ENCODE measurements around the gene HLCS. TPM values are rescaled to one million over a fixed set of nuclear protein-coding genes. Genes with fewer than 3 reads are reported as not detected.

The HLCS gene
- total RNA-seq, 6 donors from 2014 or later = 15.3 to 34.6 (median 24.1) TPM

DNA sequence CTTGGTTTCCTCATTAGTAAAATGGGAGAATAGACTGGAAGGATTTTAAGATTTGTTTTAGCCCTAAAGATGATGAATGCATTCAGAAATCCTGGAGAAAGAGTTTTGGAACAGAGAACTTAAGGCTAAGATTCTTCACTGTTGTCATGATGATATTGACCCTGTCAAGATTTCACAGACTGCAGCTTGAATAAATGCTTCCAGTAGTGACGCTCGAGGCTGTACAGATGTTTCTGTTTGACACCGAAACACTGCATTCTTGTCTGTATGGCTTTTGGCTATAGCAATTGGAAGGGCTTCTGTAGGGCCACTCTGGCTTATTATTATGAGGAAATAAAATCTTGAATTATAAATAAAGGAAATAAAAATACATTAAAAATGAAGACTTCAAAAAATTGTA lies 241.8 kb downstream of the HLCS start:
- H3K27ac ChIP-seq = no peak overlapping the region
- DNase-seq = no peak
- TF ChIP-seq EP300 (IDR thresholded peaks at IDR 0.05) (no peak), POLR2A (IDR thresholded peaks at IDR 0.05) (no peak), POLR2AphosphoS5 (IDR thresholded peaks at IDR 0.05) (no peak)
- TF ChIP-seq, protein P1, sequence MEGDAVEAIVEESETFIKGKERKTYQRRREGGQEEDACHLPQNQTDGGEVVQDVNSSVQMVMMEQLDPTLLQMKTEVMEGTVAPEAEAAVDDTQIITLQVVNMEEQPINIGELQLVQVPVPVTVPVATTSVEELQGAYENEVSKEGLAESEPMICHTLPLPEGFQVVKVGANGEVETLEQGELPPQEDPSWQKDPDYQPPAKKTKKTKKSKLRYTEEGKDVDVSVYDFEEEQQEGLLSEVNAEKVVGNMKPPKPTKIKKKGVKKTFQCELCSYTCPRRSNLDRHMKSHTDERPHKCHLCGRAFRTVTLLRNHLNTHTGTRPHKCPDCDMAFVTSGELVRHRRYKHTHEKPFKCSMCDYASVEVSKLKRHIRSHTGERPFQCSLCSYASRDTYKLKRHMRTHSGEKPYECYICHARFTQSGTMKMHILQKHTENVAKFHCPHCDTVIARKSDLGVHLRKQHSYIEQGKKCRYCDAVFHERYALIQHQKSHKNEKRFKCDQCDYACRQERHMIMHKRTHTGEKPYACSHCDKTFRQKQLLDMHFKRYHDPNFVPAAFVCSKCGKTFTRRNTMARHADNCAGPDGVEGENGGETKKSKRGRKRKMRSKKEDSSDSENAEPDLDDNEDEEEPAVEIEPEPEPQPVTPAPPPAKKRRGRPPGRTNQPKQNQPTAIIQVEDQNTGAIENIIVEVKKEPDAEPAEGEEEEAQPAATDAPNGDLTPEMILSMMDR (IDR thresholded peaks at IDR 0.05) = no peak
- no peak overlapping the region for H3K4me3 ChIP-seq
- no peak for ATAC-seq (ENCODE audit: low FRiP score in 2 of 2)
- H3K4me1 ChIP-seq = no peaks in the 10 kb centered on the region
- H3K36me3 ChIP-seq = no peaks in the 10 kb centered on the region
- no peaks in the 10 kb centered on the region for H3K27me3 ChIP-seq
- no peaks in the 10 kb centered on the region for H3K9me3 ChIP-seq
- WGBS, 2 donors = 76 to 87% methylated on average over 3 of the region's 3 CpGs

DNA sequence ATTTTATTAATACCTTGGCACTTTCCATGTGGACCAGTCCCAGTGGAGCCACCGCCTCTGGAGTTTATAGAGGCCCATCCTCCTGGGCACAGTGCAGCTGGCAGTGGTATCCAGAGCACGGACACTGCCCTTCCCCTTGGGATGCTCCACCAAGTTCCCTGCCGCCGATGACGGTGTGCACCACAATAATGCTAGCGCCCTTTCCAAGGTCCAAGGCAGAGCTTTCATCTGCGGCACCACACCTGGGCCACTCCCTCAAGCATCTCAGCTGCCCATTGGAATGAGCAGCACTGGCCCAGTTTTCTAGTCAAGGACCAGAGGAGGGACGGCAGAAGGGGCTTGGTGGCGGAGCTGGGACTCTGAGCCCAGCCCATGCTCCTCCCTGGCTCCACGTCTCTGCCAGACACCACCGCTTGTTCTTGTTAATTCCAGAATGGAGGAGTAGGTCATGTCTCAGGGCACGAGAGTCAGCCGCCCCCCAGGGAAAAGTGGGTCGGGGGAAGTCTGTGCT lies 243.0 kb downstream of the HLCS start:
- 93 to 94% methylated on average over 7 to 10 of the region's 14 CpGs for WGBS, 2 donors
- no peaks in the 10 kb centered on the region for H3K4me1 ChIP-seq
- no peak overlapping the region for H3K27ac ChIP-seq
- no peaks in the 10 kb centered on the region for H3K36me3 ChIP-seq
- DNase-seq = no peak
- no peak for TF ChIP-seq POLR2A (IDR thresholded peaks at IDR 0.05)
- TF ChIP-seq POLR2AphosphoS5 (IDR thresholded peaks at IDR 0.05) = no peak
- TF ChIP-seq EP300 (IDR thresholded peaks at IDR 0.05) = no peak
- TF ChIP-seq, protein P1 (IDR thresholded peaks at IDR 0.05) = no peak
- H3K9me3 ChIP-seq = no peaks in the 10 kb centered on the region
- no peak overlapping the region for H3K4me3 ChIP-seq
- no peaks in the 10 kb centered on the region for H3K27me3 ChIP-seq
- ATAC-seq (ENCODE audit: low FRiP score in 2 of 2) = no peak

DNA sequence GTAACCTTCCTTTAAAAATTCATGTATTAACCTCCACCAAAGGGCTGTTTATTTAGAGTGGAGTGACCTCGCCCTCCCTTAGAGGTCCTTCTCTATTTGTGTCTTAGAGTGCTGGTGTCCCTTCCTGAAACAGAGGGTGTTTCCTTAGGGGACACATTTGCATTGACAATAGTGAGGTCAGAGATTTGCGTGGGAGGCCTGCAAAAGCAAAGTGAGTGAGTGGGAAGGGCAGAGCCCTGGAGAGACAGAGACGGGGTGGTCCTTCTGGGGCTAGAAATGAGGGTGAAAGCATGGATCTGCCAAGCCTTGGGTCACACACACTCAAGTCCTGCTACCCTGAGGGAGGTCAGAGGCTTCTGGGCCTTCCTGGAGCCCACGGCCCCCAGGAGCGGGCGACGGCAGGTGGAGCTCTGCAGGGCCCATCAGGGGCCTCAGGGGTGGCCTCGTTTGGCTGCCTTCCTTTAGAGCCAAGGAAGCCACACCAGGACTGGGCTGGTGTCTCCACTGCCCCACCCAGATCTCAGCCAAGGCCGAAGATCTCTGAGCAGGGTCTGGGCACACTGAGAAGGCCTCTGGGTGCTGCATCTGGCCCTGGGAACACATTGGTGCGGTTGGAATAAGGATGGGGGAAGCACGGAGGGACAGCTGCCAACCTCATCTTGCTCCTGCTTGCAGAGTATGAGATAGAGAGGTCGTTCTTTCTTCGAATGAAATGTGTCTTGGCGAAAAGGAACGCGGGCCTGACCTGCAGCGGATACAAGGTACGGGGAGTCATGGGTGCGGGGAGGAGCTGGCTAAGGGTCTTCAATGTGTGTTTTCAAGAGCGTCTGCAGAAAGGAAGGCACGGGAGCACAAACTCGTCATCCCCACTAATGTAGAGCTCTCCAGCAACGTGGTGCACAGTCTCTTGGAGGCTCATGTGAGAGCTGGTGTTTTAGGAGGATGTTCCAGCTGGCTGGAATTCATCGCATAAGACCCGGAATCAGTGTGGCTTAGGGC lies 243.8 kb downstream of the HLCS start:
- Histone ChIP-seq H3K9me3 (no peaks in the 10 kb centered on the region), H3K4me3 (no peak overlapping the region), H3K36me3 (no peaks in the 10 kb centered on the region), H3K27me3 (no peaks in the 10 kb centered on the region), H3K27ac (no peak overlapping the region), H3K4me1 (no peaks in the 10 kb centered on the region)
- ATAC-seq (ENCODE audit: low FRiP score in 2 of 2) = no peak
- 87 to 90% methylated on average over 20 to 25 of the region's 25 CpGs for WGBS, 2 donors
- TF ChIP-seq, protein P1 (IDR thresholded peaks at IDR 0.05) = no peak
- DNase-seq = no peak

DNA sequence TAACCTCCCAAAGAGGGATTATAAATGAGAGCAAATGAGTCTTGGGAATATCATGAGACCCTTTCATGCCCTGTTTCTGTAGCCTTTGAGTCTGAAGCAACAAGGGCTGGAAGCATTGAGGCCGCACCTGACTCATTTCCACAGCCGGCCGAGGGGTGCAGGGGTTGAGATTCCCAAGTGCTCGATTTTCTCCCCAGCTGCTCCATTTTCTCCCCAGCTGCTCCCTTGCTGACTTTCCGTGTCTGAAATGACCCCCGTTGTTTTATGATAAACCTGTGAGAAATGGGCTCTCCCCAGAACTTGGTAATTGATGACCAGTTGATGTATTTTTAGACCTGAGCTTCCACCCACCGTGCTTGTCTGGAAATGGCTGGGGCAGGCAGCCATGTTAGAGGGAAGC lies 244.7 kb downstream of the HLCS start:
- H3K4me1 ChIP-seq = no peaks in the 10 kb centered on the region
- no peaks in the 10 kb centered on the region for H3K36me3 ChIP-seq
- no peaks in the 10 kb centered on the region for H3K27me3 ChIP-seq
- no peak overlapping the region for H3K27ac ChIP-seq
- H3K4me3 ChIP-seq = no peak overlapping the region
- no peak for TF ChIP-seq POLR2AphosphoS5 (IDR thresholded peaks at IDR 0.05)
- no peak for TF ChIP-seq POLR2A (IDR thresholded peaks at IDR 0.05)
- TF ChIP-seq, protein P1 (IDR thresholded peaks at IDR 0.05) = no peak
- no peak for TF ChIP-seq EP300 (IDR thresholded peaks at IDR 0.05)
- no peaks in the 10 kb centered on the region for H3K9me3 ChIP-seq
- ATAC-seq (ENCODE audit: low FRiP score in 2 of 2) (no peak), DNase-seq (no peak)
- WGBS, 2 donors = 91 to 97% methylated on average over 6 to 7 of the region's 7 CpGs
